Measurements from ENCODE around the gene PLEKHM3.

Gene PLEKHM3

GRCh38 chr2:207920321-207920720 lies 105.0 kb downstream of the PLEKHM3 start:
- Histone ChIP-seq H3K9me2 (replicated peaks; ENCODE audit: low read depth, low read length) (no peaks in the 10 kb centered on the region), H3K4me1 (ENCODE audit: insufficient read depth, low read length, poor library complexity, severe bottlenecking) (no peaks in the 10 kb centered on the region), H3K4me3 (ENCODE audit: low read length, poor library complexity, severe bottlenecking) (no peak overlapping the region), H3K9me3 (ENCODE audit: insufficient read depth, low read depth, low read length) (no peaks in the 10 kb centered on the region), H3K36me3 (ENCODE audit: insufficient read depth, low read length) (no peaks in the 10 kb centered on the region; the same call in 1 of the 2 replicates), H3K9ac (ENCODE audit: low read depth, low read length, poor library complexity, severe bottlenecking) (no peak overlapping the region), H3F3A (ENCODE audit: low read depth) (no peaks in the 10 kb centered on the region), H3K79me2 (ENCODE audit: insufficient read depth, low read length) (no peaks in the 10 kb centered on the region), H2AFZ (ENCODE audit: low read length) (no peak overlapping the region), H4K20me1 (ENCODE audit: insufficient read depth, low read length, poor library complexity, severe bottlenecking) (no peaks in the 10 kb centered on the region), H3K4me2 (ENCODE audit: low read depth, low read length, poor library complexity, severe bottlenecking) (no peak overlapping the region), H3K27me3 (ENCODE audit: insufficient read depth, low read length, poor library complexity, severe bottlenecking) (no peaks in the 10 kb centered on the region)
- no peak for TF ChIP-seq CTCF (conservative IDR thresholded peaks at IDR 0.05; ENCODE audit: low read length)
- no peak for TF ChIP-seq EZH2phosphoT487 (IDR thresholded peaks at IDR 0.05; ENCODE audit: borderline replicate concordance)

GRCh38 chr2:207919164-207919919 lies 106.0 kb downstream of the PLEKHM3 start:
- no peaks in the 10 kb centered on the region for H4K20me1 ChIP-seq (ENCODE audit: insufficient read depth, low read length, poor library complexity, severe bottlenecking)
- no peak overlapping the region for H3K9ac ChIP-seq (ENCODE audit: low read depth, low read length, poor library complexity, severe bottlenecking)
- no peaks in the 10 kb centered on the region; the same call in 1 of the 2 replicates for H3K36me3 ChIP-seq (ENCODE audit: insufficient read depth, low read length)
- no peaks in the 10 kb centered on the region for H3K4me1 ChIP-seq (ENCODE audit: insufficient read depth, low read length, poor library complexity, severe bottlenecking)
- H3F3A ChIP-seq (ENCODE audit: low read depth), result no peaks in the 10 kb centered on the region
- H3K4me3 ChIP-seq (ENCODE audit: low read length, poor library complexity, severe bottlenecking), result no peak overlapping the region
- H2AFZ ChIP-seq (ENCODE audit: low read length), result no peak overlapping the region
- TF ChIP-seq EZH2phosphoT487 (IDR thresholded peaks at IDR 0.05; ENCODE audit: borderline replicate concordance) (no peak), CTCF (conservative IDR thresholded peaks at IDR 0.05; ENCODE audit: low read length) (no peak)
- no peaks in the 10 kb centered on the region for H3K27me3 ChIP-seq (ENCODE audit: insufficient read depth, low read length, poor library complexity, severe bottlenecking)
- H3K79me2 ChIP-seq (ENCODE audit: insufficient read depth, low read length), result no peaks in the 10 kb centered on the region
- H3K9me2 ChIP-seq (replicated peaks; ENCODE audit: low read depth, low read length), result no peaks in the 10 kb centered on the region
- H3K9me3 ChIP-seq (ENCODE audit: insufficient read depth, low read depth, low read length), result no peaks in the 10 kb centered on the region
- H3K4me2 ChIP-seq (ENCODE audit: low read depth, low read length, poor library complexity, severe bottlenecking), result no peak overlapping the region

GRCh38 chr2:207914716-207915115 lies 110.6 kb downstream of the PLEKHM3 start:
- Histone ChIP-seq H3K9me3 (ENCODE audit: insufficient read depth, low read depth, low read length) (no peaks in the 10 kb centered on the region), H3K4me2 (ENCODE audit: low read depth, low read length, poor library complexity, severe bottlenecking) (no peak overlapping the region), H3K4me1 (ENCODE audit: insufficient read depth, low read length, poor library complexity, severe bottlenecking) (no peaks in the 10 kb centered on the region), H2AFZ (ENCODE audit: low read length) (no peak overlapping the region), H3K9ac (ENCODE audit: low read depth, low read length, poor library complexity, severe bottlenecking) (no peak overlapping the region), H3K27me3 (ENCODE audit: insufficient read depth, low read length, poor library complexity, severe bottlenecking) (no peaks in the 10 kb centered on the region), H3K4me3 (ENCODE audit: low read length, poor library complexity, severe bottlenecking) (no peak overlapping the region), H3K79me2 (ENCODE audit: insufficient read depth, low read length) (no peaks in the 10 kb centered on the region), H3K9me2 (replicated peaks; ENCODE audit: low read depth, low read length) (no peaks in the 10 kb centered on the region), H4K20me1 (ENCODE audit: insufficient read depth, low read length, poor library complexity, severe bottlenecking) (no peaks in the 10 kb centered on the region), H3F3A (ENCODE audit: low read depth) (no peaks in the 10 kb centered on the region), H3K36me3 (ENCODE audit: insufficient read depth, low read length) (no peaks in the 10 kb centered on the region; the same call in 1 of the 2 replicates)
- TF ChIP-seq EZH2phosphoT487 (IDR thresholded peaks at IDR 0.05; ENCODE audit: borderline replicate concordance) (no peak), CTCF (conservative IDR thresholded peaks at IDR 0.05; ENCODE audit: low read length) (no peak)
